Thyroid gland (tissue), 4 donors: Measurements from ENCODE around the gene TM9SF4.

Experiments used
- CTCF ChIP-seq, 6 experiments: fragments of 200-600 bp in 3 of 6; fragments of 450-650 bp in 3 of 6; sonication (generic) in 3 of 6; IDR thresholded peaks; one replicate each; pipeline ENCODE4 v1.5.1; 2016 to 2019; ENCODE audit warnings: antibody characterized with exemption in 6 of 6, mild to moderate bottlenecking in 2 of 6, inconsistent platforms in 1 of 6, moderate library complexity in 1 of 6
- POLR2A ChIP-seq, 2 donors: fragments of 450-650 bp; IDR thresholded peaks; one replicate each; pipeline ENCODE4 v1.6.1; 2017; ENCODE audit warnings: antibody characterized with exemption in 2 of 2, mild to moderate bottlenecking in 2 of 2, moderate library complexity in 1 of 2

DNA sequence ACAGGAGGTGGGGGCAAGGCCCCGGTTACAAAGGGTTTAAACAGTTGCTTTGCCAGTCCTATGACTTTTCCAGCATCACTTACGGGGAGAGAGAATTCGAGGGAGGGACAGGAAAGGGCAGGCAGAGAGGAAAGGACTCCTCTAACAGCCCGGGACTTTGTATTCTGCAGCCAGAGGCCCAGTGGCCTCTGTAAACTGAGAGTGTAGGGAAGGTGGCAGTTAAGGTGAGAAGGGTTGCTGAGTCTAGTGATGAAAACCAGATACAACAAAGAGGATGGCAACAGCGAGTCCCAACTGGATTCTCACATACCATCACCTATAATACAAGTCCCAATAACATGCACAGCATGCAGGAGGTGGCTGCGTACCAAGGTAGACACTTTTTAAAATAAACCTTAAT, 84.5 kb downstream of the TM9SF4 start:
- TF ChIP-seq POLR2A (IDR thresholded peaks at IDR 0.05) (no peak), CTCF (IDR thresholded peaks at IDR 0.05) (no peak)
